ENCODE data around the gene NUP98.
"Not testable (repeated sequence)": the region's sequence is repeated elsewhere in the genome, so short reads cannot be mapped to it uniquely, and the experiment has no call there.

The NUP98 gene

DNA sequence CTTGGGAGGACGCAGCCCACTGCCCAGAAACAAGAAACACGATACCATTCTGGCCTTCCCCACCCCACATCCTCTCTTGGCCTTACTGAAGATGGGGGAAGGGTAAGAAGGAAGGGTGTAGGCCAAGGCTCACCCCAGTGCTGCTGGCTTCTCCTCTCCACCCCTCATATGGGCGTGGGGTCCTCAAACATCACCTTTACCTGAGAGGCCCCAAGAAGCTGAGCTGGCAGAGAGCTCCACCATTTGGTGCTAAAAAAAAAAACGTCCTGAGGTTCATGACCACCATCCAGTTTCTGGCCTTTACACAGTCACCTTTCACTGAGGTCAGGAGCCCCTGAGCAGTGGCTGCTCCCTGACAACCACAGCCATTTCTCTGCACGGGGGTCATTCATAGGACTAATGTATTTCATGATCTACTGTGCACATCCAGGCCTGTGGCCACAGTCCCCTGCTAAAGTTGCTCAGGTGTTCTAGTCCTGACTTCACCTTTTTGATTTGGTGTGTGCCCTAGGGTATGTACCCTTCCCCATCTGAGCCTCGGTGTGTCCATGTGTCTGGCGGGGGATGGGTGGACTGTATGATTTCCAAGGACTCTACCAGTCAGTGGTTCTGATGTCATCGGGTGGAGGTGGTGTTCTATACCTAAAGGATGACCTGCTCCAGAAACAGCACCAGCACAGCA is 28.3 kb upstream of the NUP98 start:
- DNase-seq: no peak

DNA sequence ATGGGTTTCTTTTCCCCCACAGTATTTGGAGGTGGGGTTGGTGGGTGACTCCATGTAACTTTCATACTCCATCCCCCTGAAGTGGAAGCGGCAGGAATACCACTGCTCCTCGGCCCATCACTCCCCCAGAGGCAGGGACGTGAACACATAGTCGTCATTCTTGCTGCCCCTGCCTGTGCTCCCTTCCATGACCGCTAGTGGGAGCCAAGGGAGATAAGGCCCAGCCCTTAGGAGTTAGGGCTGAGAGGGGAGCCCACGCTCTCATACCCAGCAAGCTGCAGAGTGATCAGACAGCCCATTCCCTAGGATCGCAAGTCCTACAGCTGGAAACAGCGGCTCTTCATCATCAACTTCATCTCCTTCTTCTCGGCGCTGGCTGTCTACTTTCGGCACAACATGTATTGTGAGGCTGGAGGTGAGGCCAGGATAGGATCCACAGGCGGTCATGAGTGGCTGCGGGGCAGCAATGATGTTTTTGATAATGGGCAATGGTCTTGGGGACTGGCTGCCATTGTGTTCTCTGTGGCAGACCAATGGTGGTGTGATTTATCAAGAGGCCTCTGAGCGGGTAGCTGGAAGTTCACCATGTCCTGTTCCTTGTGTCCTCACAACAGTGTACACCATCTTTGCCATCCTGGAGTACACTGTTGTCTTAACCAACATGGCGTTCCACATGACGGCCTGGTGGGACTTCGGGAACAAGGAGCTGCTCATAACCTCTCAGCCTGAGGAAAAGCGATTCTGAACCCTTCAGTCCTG is 27.5 kb upstream of the NUP98 start:
- DNase-seq: peak; percentile 86

DNA sequence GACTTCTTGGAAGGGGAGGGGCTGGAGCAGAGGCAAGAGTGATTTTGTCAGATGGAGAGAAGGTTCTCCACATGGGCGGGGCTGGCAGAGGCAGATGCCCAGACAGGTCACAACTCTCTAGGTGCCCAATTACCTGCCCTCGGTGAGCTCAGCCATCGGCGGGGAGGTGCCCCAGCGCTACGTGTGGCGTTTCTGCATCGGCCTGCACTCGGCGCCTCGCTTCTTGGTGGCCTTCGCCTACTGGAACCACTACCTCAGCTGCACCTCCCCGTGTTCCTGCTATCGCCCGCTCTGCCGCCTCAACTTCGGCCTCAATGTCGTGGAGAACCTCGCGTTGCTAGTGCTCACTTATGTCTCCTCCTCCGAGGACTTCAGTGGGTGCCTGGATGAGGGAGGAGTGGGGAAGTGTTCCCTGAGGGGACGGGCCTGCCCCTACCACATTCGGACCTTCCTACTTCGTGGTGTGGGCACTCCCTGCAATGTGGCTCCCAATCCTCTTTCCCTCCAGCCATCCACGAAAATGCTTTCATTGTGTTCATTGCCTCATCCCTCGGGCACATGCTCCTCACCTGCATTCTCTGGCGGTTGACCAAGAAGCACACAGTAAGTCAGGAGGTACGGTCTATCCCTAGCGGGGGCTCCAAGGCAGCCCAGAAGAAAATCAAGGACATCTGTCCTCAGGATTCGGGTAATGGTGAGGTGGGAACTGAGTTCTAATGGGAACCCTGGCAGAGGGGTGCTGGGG is 26.6 kb upstream of the NUP98 start:
- no peak for DNase-seq

DNA sequence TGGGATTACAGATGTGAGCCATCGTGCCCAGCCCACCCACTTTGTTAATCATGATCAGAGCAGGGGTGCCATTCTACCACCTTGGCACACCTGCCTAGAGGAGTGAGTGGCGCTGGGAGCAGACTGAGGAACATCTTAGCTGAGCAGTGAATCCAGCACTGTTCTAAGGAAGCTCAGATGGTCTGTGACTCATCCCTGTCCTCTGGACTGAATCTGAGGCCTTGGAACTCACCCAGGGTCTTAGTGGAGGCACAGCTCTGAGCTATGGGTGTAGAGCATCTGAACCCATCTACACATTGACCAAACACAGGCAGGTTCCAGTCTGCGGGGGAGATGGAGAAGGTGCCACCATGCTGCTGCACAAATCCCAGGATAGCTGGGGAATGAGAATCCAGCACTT is 25.9 kb upstream of the NUP98 start:
- no peak for DNase-seq

DNA sequence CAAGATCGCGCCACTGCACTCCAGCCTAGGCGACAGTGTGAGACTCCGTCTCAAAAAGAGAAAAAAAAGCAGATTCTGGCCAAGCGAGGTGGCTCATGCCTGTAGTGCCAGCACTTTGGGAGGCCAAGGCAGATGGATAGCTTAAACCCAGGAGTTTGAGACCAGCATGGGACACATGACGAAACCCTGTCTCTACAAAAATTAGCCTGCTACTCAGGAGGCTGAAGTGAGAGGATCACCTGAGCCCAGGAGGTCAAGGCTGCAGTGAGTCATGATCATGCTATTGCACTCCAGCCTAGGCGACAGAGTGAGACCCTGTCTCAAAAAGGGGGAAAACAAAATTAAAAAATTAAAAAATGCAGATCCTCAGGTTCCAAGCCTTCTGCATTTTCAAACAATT is 25.0 kb upstream of the NUP98 start:
- no peak for DNase-seq

DNA sequence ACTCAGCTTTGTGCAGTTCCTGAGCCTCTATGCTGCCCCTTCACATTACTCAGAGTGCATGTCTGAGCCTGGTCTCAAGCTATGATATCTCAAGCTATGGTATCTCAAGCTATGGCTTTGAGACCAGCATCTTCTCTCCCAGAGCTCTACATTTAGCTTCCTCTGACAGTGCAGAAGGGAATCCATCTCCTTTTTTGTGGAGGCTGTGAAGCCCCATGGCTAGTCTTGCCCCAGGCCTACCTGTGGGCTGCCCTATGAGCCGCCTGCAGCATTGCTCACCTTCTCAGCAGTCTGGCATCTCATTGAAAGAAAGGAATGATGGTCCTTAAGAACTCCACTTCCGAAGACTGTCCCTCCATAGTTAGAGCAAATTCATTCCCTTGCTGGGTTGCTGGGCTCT is 23.6 kb upstream of the NUP98 start:
- DNase-seq: no peak

DNA sequence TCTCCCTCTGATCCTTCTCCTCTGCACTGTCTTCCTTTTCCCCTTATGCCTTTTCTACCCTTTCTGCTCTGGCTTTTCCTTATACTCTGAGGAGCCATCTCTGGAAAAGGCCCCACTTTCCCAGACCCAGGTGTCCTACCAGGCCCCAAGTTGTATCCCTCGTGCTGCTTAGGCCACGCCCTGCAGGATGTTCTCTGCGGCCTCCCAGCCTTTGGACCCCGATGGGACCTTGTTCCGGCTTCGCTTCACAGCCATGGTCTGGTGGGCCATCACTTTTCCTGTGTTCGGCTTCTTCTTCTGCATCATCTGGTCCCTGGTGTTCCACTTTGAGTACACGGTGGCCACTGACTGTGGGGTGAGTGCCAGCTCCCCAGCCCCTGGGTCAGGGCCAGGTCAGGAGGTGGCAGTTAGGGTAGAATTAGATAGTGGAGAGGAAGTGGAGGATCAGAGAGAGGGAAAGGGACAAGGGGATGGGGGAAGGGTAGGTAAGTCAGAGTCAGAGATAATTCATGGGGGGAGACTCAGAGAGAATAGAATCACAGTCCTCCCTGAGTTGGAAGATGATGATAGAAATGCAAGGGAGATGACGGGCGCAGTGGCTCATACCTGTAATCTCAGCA is 19.9 kb upstream of the NUP98 start:
- DNase-seq: no peak

DNA sequence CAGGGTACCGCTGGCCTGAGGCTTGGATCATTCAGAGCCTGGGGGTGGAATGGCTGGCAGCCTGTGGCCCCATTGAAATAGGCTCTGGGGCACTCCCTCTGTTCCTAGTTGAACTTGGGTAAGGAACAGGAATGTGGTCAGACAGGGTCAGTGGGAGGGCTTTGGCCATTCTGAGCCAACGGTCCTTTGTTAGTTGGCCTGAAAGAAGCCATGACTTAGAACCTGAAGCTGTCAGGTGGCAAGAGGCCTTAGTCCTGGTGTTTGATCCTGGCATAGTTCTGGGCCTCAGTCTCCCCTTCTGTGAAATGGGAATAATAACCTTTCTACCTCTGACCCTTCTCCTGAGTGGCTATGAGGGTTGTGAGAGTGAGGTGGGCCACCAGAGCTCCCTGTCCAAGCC is 19.3 kb upstream of the NUP98 start:
- no peak for DNase-seq

DNA sequence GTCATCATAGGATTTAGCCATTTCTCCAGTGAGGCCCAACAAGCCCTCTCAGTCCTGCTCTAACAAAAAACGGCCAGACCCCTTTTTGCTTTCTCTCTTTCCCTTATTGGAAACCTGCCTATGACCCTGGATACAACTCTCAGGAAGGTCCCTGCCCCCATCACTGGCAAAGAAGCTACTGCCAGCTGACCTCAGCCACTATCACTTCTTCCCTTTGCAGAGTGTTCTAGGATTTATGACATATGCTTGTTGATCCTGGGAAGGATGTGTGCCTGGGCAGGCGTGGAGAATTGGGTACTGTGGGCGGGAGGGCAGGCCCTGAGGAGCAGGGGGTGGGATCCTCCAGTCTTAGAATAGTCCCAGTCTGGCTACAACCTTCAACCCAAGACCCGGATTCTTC is 18.5 kb upstream of the NUP98 start:
- DNase-seq: no peak

DNA sequence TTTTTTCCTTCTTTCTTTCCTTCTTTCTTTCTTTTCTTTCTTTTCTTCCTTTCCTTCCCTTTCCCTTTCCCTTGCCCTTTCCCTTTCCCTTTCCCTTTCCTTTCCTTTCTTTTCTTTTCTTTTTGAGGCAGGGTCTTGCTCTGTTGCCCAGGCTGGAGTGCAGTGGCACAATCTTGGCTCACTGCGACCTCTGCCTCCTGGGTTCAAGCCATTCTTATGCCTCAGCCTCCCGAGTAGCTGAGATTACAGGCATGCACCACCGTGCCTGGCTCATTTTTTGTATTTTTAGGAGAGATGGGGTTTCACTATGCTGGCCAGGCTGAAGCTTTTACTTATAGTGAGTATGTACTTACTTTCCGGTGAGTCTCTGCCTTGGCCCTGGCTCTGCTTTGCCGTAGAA is 17.5 kb upstream of the NUP98 start:
- DNase-seq: not testable (repeated sequence)

DNA sequence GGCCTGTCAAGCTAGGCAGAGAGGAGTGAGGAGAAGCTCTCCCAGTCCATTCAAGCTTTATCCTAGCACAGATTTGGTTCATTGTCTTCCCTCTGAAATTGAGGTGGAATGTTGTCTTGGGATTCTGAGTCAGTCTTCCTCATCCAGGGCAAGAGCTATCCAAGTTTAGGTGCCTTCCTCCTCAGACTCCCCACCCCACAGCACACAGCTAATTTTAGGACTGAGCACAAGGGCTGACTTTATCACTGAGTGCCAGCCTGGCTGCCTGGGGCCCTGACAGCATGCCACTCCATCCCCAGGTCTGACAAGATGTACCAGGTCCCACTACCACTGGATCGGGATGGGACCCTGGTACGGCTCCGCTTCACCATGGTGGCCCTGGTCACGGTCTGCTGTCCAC is 13.6 kb upstream of the NUP98 start:
- no peak for DNase-seq

DNA sequence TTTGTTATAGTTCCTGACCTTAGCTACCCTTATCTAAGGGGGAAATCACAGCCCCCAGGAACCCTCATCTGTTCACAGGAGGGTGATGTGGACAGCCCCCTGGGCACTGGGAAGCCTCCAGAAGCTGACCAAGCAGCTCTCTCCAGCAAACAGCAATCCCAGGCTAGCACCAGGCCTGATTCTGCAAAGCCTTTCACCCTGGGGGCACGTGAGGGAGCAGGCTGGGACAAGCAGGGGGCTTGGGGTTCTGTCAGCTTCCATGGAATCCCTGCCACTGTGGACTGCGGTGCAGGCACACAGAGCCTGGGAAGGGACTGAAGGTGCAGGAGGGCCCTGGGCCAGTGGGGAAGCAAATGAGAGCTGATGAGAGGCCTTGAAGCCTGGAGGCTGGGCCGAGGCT is 13.1 kb upstream of the NUP98 start:
- no peak for DNase-seq

DNA sequence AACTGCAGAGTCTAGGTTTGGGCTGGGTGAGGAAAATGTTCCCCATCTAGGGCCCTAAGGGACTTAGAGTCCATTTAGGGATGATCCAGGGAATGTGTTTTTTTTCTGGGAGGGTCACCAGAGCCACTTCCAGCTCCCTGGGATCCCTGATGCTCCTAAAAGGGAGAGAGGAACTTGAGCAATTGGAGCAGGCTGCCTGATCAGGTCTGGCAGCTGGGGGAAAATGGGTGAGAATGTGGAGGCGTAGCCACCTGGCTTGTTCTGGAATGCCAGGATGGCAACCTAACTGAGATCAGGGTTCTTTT is 12.2 kb upstream of the NUP98 start:
- DNase-seq: no peak

DNA sequence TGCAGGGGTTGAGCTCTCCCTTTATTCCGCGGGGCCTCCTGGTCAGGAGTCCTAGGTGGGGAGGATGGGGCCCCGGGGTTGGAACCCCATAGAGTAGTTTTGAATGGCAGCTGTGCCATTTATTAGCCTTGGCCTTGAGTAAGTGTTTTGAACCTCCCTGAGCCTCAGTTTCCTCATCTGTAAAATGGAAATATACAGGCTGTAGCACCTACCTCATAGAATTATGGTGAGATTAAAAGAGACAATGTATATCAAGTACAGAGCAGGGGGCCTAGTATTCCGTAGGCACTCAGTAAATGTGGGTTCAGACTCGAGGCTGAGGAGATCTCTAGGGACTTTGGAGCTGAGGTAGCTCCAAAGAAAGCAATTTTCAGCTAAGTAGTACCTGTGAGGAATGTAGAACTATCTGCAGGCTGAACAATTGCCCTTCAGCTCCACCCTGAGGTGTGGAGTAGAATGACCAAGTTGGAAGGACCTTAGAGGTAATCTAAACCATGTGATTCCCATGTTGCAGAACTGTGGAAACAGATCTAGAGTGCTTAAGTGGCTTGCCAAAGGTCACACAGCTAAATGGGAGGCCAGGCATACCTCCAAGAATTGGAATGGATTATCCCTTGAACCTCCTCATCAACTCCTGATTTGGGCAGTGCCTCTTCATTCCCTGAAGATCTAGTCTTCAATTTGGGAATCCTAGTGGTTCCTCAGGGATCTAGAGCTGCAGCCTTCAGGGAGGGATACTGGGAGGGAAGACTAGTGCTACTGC is 11.7 kb upstream of the NUP98 start:
- no peak for DNase-seq

DNA sequence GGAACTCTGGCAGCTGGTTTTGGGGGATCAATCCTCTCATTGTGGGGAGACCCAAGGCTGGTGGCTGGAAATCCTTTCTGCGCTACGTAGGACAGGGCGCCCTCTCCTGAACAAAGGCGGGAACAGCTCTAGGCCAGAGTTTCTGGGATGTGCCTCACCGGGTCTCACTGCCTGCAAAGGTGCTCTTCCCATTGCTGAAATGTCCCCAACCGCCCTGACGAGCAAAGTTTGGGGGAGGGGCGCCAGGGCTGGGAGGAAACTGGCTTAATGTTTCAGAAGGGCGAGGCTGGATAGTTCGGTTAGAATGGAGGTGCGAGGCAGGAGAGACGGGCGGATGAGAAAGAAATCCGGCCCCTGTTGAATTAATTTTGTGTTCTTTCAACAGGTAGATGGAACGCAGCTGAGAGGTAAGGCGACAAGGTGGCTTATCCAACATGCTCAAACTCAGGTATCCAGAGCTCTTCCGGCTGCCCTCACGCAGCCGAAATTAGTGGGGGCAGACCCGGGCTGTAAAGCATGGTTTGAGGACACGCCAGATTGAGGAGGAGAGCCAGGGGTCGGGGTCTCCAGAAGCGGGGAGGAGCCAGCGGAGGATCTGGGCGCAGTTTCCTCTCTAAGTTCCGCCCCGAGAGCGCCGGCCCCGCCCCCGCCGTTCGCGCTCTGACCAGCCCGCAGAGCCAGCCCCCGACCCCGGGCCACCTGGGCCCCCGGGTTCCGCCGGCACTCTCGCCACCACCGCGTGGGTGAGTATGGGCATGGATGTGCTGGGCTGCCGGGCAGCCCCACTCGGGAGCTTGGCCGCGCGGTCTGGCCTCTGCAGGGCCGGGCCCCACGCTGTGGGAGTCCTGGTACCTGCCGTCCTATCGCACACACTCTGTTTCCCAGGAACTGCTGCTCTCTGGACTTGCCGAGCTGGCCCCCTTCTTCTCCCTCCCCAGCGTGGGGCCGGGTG is 10.8 kb upstream of the NUP98 start, which contains the start of gene PGAP2:
PGAP2 (plus strand) TSS at position 652 of the 952 bp plus-strand sequence. CDS start 2,700 bp downstream, outside the sequence.
- peak; percentile 69 for DNase-seq

DNA sequence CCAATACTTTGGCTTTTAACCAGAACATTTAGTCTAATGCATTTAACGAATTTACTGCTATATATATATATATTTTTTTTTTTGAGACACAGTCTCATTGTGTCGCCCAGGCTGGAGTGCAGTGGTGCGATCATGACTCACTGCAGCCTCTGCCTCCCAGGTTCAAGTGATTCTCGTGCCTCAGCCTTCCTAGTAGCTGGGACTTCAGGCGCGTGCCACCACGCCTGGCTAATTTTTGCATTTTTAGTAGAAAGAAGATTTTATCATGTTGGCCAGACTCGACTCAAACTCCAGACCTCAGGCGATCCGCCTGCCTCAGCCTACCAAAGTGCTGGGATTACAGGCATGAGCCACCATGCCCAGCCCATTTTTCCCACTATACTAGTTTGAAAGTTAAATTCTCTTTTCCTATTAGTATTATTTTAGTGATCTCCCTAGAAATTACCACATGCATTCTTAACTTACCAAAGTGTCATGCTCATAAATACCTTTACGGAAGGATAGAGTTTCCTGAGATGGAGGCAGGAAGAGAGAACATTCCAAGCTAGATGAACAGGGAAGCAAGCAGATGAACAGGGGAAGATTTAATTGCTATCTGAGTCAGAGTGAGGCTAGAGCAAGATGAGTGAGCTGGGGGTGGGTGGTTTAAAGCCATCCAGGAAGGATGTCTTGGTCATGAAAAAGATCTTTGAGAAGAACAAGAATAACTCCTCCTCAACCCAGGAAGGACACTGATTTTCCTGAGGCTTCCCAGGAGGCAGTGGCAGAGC is 6.6 kb upstream of the NUP98 start:
- DNase-seq: no peak

DNA sequence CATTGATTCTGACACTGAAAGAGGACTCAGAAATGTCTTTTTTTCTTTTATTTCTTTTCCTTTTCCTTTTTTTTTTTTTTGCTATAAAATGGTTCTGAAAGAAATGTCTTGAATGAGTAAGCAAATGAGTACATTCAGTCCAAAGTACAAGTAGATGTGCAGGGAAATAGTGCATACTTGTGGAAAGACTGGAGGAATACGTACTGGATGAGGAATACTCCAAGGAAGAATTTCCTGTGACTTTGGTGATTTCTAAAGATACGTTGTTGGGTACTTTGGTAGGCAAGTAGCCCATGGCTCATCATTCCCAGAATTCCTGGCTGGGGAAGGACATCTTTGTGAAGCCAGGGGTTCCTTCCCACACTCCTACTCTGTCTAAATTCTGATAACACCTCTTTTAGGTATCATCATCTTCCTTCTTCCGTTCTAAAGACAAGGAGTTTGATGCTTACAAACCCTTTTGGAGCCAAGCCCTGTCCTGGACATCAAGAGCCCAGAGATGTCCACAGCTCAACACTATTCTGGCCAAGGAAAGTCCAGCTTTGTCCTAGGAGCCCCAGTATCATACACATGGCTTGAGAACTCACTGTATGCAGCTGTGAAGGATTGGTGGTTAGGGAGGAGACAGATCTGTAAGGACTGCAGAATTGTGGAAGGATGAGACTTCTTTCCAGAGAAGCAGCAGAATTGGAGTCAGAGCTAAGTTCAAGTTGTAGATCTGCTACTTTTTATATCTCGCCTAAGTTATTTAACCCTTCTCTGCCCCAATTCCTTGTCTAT is 4.8 kb upstream of the NUP98 start:
- DNase-seq: no peak

DNA sequence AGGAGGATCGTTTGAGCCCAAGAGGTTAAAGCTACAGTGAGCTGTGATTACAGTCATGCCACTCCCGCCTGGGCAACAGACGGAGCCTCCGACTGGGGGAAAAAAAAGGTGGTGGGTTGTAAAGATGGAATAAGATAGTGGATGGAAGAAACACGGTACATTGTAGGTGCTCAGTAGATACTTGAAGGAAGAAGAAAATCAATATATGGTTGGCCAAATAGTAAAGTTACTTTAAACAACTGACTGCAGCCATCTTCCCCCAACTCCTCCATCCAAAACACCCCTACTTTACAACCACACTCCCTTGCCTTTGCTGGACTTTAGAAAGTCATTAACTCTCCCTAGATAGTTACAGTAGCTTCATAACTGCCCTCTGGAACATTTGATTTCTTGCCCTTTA is 2.5 kb upstream of the NUP98 start:
- no peak for DNase-seq

DNA sequence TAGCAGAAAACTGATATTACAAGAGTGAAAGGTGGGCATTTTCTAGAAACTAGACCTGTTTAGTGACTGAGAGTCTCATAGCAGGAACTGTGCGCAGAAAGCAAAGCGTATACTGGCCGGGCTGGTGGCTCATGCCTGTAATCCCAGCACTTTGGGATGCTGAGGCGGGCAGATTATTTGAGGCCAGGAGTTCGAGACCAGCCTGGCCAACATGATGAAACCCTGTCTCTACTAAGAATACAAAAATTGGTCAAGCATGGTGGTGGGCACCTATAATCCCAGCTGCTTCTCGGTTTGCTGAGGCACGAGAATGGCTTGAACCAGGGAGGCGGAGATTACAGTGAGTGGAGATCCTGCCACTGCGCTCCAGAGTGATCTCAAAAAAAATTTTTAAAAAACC is 1.8 kb upstream of the NUP98 start:
- no peak for DNase-seq

DNA sequence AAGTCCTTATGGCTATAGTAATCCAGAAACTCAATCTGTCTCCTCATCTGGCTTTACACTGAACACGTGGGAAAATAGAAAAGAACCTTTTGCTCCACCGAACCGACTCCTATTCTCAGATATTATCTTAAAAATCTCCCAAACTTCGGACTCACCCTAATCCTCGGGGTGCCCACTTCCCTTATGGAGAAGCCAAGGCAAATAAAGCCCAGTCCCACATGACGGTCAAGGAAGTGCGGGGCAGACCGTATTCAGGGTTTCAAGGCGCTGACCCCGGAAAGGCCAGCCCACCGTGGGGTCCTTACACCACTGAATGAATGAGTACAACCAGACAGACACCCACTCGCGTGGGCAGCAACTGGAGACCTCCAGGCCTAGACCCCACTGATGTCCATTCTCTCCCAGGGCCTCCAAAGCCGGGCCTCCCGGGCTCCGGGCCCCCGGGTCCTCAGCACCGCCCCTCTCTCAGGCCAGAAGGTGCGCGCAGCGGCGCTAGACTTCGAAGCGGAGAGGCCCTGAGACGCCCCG is 489 bp downstream of the NUP98 start:
- DNase-seq: no peak
